NCI-H2196 (cell line): Measurements from ENCODE around the gene TP73.

Source experiments
- DNase-seq: peaks from one replicate; lab custom pipeline; 2025; ENCODE audit not compliant: unreplicated experiment; lab: John Stamatoyannopoulos, UW

The TP73 gene

DNA sequence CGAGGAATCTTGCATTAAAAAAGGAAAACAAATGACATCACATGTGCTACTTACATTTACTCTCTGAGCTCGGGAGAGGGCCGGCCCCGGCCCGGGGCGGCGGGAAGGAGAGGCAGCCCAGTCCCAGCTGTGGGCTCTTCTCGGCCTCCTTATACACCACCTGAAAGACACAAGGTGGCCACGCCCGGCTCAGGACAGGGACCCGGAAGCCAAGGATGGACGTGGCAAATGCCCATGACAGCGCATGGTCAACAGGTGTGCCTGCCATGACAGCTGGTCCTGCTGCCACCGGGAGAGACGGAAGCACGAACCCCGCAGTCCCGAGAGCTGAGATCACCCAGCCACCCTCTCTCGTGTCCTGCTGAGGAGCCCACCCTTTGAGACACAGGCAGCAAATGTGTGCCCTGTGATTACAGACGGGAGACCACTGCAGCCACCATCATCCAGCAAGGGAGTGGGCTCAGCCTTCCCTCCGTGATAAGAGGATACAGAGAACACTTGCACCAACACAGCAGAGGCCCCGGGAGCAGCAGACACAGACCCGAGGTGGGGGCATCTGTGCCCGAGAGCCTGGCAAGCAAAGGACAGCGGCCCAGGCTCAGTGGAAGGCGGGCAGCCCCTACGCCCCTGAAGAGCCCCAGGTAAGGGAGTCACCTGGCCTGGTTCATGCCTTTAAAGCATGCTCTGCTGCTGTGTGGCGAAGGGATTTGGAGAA is 18.8 kb upstream of the TP73 start:
- DNase-seq: no peak

DNA sequence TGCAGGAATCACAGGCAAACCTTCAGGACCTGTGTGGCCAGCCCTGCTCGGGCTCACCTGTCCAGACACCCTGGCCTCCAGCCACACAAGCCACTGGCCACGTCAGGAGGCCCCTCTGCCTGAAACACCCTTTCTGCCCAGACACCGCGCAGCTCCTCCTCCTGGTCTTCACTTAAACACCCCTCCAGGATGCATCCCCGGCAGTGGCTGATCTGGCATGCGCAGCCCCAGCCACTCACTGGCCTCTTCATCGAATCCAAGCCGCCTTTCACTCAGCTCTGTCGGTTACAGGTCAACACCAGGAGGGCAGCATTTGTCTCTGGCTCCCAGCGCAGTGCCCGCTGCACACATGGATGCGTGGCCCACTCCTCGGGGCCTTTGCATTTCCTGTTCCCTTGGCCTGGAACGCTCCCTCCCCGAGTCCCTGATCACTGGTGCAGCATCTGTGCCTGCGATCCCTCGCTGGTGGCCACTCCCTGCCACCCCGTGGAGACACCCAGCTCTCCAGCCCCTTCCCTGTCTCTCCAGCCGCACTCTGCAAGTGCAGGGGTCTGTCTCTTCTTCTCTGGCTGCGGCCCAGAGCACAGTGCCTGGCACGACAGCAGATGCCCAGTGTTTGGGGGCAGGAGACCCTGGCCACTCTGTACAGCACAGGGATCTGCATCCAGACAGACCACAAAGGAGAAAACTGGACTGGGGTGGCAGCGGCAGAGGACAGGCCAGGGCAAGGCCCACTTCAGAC is 18.1 kb upstream of the TP73 start:
- DNase-seq: no peak

DNA sequence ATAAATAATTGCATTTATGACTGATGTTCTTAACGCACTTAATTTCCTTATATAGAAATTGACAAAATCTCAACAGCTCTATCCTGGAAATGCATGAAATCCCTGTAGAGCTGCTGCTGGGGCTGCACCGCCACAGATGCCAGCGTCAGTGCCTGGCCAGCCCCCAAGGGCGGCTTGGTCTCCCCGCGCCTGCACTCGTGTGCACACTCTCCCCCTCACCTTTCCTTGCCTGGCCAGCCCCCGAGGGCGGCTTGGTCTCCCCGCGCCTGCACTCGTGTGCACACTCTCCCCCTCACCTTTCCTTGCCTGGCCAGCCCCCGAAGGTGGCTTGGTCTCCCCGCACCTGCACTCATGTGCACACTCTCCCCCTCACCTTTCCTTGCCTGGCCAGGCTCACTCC is 16.2 kb upstream of the TP73 start:
- DNase-seq: no peak

DNA sequence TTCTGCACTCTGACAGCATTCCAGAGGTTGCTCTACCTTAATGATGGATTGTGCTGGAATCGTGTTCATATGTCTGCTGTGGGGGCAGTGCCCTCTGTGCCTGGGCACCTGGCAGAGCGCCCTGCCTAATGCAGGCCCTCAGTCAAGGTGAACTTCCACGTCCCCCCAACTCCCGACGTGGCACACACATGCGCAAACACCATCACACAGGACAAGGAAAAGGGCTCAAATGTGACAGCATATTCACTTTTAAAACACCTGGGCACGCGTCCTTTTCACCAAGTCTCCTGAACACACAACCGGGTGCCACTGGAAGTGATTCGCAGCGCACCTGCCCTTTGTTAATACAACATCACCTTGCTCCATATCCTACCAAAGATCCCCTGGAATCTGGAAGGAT is 15.8 kb upstream of the TP73 start:
- DNase-seq: no peak

DNA sequence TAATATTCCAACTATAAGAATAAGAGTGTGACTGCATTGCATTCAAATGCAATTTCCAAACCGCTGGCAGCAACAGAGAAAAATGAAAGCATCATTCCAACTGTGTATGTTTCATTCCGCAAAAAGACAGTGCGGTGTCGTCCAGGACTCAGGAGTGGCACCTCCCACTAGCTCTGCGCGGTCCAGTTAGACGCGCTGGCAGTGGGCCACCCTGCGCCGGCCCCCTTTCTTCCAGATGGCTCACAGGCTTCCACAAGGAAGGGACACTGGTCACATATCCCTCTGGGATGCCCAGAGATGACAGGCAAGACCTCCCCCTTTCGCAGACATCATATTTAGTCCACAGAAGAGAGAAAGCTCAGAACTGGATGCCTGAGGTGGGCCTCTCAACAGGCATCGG is 14.3 kb upstream of the TP73 start:
- no peak for DNase-seq

DNA sequence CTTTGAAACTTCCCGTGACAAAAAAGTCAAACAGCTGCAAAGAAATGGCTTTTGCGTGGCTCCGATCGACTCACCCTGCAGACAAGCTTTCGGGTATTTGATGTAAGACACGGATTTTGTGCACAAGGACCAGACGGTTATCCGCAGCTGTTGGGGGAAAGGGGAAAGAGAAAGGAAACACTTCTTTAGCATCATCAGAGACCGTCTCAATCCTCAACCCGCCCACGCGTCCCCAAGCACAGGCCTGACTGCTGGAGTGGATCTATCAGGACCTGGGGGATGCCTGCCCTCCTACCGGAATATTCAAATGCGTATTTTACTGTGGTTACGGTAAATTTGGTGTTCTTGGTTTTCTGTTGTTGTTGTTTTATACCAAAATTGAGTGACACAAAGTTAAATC is 13.6 kb upstream of the TP73 start:
- no peak for DNase-seq

DNA sequence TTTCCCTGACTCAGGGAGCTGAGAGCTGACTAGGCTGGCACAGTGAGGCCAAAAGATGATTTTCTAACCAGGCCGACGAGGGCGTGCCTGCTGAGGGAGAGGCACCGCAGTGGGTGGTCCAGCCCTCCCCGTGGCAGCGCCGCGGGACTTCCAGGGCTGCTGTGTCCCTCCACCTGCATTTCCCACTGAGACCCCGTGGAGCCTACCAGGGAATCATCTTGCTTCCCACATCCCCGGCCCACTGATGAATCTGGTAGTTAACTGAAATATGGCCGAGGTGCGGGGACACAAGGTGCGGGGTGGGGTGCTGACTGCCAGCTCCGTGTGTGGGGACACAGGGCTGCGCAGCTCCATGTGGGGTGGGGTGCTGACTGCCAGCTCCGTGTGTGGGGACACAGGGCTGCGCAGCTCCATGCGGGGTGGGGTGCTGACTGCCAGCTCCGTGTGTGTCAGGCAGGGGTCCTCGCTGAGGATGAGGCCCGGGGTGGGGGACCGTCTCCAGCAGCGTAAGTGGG is 12.9 kb upstream of the TP73 start:
- DNase-seq: no peak

DNA sequence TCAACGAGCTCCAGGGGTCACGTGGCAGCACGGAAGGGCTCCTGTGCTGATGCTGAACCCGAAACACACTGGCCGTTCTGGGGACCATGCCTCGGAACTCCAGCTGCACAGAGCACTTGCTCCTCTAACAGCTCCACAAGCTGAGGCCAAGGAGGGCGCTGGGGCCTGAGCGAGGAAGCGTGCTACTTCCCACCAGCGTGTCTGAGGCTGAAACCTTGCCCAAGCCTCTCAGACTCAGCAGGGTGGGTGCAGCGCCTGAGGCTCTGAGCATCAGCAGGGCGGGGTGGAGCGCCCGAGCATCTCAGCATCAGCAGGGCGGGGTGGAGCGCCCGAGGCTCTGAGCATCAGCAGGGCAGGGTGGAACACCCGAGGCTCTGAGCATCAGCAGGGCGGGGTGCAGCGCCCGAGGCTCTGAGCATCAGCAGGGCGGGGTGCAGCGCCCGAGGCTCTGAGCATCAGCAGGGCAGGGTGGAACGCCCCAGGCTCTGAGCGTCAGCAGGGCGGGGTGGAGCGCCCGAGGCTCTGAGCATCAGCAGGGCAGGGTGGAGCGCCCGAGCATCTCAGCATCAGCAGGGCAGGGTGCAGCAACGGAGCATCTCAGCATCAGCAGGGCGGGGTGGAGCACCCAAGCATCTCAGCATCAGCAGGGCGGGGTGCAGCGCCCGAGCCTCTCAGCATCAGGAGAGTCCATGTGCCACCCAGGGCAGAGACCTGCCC is 12.0 kb upstream of the TP73 start:
- DNase-seq: no peak

DNA sequence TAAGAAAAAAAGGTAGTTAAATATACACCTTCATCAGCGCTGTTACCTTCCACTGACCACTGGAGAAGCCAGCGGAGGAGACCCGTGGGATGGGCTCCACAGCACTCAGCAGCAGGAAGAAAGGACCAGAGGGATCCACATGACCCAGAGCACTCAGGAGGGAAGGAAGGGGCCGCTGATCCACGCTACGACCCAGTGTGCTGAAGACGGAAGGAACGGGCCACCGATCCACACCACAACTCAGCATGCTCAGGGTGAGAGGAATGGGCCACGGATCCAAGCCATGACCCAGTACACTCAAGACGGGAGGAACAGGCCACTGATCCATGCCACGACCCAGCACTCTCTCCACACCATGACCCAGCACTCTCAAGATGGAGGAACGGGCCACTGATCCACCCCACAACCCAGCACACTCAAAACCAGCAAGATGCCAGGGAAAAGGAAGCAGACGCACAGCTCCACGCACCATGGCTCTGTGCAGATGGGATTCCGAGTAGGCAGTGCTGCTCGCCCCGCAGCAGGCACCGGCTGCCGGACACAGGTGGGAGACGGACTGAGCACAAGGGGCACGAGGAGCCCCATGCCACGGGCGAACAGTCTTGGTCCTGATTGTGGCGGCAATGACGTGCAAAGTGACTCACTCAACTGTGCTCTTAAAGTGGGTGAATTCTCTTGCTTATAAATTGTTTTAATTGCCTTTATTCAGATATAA is 11.1 kb upstream of the TP73 start:
- no peak for DNase-seq

DNA sequence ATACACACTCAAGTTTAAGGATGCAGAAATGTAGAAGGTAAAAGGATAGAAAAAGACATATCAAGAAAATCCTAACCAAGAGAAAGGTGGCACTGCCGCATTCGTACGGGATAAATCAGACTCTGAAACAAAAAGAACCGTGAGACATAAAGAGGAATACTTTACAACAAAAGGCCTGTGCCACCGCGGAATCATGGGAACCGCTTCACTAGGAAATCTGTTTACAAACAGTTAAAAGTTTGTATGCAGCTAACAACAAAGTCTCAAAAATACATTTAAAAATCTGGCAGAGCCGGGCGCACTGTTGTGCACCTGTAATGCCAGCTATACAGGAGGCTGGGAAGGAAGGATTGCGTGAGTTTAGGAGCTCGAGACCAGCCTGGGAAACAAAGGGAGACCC is 10.5 kb upstream of the TP73 start:
- DNase-seq: no peak

DNA sequence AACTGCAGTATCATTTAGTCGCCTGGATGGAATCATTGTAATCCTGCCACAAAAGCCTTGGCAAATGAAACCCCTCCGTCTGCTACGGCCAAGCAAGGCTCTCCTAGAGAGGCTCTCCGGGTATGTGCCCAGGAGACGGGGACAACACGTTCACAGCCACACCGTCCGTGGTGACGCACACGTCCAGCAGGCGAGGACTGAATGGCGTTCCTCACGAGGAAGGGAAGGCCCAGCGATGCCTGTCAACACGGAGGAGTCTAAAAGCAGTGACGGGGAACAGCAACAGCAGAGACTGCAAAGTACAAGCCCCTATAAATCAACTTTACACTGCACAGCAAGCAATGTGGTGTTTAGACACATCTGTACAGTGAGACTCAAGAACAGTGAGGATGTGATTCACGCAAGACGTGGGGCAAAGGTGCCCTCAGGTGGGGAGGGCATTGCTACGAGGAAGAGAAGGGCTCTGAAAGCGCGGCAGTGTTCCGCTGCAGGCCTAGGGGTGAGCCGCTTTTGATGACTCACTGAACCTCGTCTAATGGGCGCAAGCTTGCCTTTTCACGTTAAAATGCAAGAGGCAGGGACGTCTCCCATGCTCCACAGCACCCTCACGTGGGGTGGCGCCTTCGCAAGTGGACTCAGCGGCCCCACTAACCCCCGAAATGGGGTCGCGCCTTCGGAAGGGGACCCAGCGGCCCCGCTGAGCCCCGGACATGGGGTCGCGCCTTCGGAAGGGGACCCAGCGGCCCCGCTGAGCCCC is 9.2 kb upstream of the TP73 start:
- no peak for DNase-seq

DNA sequence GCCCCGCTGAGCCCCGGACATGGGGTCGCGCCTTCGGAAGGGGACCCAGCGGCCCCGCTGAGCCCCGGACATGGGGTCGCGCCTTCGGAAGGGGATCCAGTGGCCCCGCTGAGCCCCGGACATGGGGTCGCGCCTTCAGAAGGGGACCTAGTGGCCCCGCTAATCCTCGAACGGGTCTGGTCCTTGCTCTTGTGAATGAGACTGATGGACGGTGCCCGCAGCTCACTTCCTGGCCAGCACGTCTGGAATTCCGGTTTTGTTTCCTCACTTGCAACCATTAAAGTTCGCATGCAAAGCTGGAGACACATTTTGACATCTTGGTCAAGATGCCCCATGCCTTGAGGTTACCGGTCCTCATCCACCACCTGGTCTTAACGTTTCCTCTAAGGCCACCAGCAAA is 8.0 kb upstream of the TP73 start:
- no peak for DNase-seq

DNA sequence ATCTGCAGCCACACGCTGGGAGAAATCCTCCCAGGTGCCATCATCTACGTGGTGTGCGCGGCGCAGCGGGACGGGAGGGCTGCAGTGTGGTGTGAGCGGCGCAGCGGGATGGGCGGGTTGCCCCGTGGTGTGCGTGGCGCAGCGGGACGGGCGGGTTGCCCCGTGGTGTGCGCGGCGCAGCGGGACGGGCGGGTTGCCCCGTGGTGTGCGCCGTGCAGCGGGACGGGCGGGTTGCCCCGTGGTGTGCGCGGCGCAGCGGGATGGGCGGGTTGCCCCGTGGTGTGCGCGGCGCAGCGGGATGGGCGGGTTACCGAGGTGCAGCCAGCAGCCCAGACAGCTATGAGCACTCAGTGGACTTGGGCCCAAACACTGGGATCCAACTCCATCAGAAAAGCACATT is 7.1 kb upstream of the TP73 start:
- no peak for DNase-seq

DNA sequence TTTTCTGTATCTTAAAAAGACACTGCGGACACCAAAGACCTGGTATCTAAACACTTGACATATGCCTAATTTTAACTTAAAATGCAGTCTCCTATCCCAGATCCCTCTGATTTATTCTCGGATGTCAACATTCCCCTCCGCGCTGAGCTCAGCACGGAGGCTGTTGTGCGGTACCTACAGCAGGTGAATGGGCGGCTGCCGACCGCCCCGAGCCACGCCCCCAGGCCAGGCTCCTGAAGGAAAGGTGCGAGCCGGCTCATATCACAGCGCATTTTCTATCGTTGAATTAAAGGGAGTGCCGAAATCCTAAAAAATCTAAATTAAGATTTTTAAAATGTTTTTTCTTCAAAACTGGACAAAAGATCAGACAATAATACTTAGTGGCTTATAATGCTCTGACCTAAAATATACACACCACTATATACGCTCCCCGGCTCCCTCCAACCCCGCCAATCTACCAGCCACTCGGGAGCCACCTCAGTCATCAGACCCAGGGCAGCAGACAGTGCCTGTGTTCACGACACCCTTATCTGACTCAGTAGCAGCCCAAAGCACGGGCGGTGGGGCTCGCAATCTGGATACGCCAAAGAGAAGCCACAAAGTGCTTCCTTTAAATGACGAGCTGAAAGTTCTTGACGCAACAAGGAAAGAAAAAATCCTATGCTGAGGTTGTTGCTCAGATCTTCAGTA is 6.5 kb upstream of the TP73 start:
- no peak for DNase-seq

DNA sequence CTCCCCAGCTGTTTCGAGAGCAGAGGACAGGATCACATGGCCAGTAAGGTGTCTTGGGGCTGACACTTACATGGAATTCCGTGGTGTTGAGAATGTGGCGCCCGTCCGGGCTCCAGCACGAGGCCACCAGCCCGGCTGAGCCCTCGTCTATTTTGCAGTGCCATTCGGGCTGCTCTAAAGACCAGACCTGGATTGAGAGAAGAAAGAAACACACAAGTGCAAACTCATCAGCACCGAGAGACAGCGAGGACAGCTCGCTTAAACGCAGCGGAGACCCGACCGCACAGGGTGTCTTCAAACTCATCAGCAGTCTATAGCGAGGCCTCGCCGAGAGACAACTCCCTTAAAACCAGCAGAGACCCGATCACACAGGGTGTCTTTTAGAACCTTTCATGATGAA is 5.7 kb upstream of the TP73 start:
- no peak for DNase-seq

DNA sequence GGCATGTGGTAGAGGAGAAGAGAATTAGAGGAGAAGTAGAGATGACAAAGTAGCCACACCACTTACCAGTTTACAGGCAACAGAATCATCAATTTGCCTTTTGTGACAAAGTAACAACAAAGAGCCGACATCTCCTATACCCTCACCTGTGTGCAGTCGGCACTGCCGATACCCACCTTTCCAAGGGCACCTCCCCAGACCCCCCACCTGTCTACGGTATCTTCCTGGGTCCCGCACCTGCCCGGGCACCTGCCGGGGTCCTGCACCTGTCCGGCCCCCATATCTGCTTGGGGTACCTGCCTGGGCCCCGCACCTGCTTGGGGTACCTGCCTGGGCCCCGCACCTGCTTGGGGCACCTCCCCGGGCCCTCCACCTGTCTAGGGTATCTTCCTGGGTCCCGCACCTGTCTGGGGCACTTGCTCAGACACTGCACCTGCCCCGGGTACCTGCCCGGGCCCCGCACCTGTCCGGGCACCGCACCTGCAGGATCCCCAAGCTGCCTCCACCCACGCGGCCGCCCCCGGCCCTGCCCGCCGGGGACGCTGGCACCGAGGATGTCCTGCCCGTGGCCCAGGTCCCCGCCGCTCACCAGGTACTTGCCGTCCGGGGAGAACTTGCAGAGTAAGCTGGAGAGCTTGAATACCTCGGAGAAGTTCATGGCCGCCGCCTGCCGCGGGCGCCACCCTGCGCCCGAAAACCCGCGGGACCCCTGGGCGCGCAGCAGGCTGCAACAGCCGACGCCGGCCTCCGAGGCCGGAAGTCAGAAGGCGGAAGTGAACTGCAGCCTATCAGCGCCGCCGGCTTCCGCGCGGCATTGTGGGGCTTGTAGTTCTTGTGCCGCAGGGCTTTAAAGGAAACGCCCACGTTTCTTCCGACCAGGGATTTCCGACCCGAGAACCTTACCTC is 2.7 kb upstream of the TP73 start, which contains the start of gene WRAP73:
Gene WRAP73, minus strand, starts transcription at position 762 of the 906 bp plus-strand sequence. Its CDS starts 104 bp downstream, at position 658.
- DNase-seq: peak; percentile 95

DNA sequence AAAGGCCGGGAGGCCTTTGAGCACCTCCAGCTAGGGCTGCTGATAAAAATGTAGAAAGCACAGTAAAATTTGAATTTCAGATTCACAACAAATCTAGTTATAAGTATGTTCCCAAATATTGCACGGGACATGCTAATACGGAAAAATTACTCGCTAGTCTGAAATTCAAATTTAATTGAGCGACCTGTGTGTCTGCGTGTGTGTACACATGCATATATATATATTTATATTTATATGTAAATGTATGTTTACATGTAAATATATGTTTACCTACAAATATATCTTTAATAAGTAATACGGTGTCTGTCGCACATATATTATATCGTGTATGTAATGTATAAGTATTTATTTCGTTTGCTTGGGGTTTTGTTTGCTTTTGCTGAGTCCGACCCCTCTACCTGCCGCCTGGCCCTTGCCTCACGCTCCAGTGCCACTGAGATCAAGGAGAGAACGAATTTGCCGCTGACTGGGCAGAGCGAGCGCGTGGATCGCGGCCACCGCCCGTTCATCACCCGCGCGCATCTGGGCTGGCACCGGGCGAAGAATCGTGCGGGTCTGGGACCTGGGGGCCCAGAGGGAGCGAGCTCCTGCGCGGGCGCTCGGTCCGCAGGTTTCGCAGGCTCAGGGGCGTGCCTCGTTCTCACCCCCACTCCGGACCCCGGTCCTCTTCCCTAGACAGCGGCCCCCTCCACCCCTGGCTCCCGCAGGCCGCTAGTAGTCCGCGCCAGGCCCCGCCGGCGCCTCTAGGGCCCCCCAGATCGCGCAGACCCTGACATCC is 1.9 kb upstream of the TP73 start:
- DNase-seq: no peak
